Measurements from ENCODE around the gene RNF227.

DNA sequence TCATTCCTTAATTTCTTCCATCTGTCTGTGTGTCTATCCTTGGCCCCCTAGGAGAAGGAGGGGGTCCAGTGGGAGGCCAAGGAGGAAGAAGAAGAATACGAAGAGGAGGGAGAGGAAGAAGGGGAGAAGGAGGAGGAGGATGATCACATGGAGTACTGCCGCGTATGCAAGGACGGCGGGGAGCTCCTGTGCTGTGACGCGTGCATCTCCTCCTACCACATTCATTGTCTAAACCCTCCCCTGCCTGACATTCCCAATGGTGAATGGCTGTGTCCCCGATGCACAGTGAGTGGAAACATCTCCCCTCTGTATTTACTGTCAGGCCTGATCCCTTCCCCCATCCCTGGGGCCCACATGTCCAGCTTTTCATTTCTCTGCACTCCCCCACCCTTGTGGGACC lies 21.2 kb downstream of the RNF227 start:
- TF ChIP-seq TAF1 (IDR thresholded peaks at IDR 0.05; ENCODE audit: low read depth, low read length): no peak
- TF ChIP-seq POLR2A (IDR thresholded peaks at IDR 0.05; ENCODE audit: low read depth, low read length): no peak
- no peak for TF ChIP-seq POLR2AphosphoS5 (IDR thresholded peaks at IDR 0.05; ENCODE audit: low read depth, low read length)

Measured in GM12891 (cell line).